HCT116 (cell line): ENCODE measurements around the gene CCDC9B. TPM values are rescaled to one million over a fixed set of nuclear protein-coding genes. Genes with fewer than 3 reads are reported as not detected.

Experiments
- ATAC-seq: fragments of 200-7000 bp; cut with Tn5 transposase; 2 replicates; pipeline ENCODE4 v1.9.1; 2020; ENCODE audit warnings: mild to moderate bottlenecking, moderate library complexity
- BruUV-seq: library from RNA; stranded (reverse); fragments of 400-500 nt; replicated peaks from 2 replicates; lab custom pipeline; 2021; lab: Mats Ljungman, UMichigan
- CTCF ChIA-PET: fragments of 300-600 bp; sonication (Branson Sonifier 250); formaldehyde crosslinking; loops from one replicate; lab custom pipeline; 2021; ENCODE audit warnings: antibody characterized with exemption; lab: Charles Lee
- POLR2A ChIA-PET: fragments of 300-600, 350-600 bp; sonication (Branson Sonifier 250); formaldehyde crosslinking; loops from one replicate; lab custom pipeline; 2021; ENCODE audit warnings: antibody characterized with exemption; lab: Charles Lee
- RAD21 ChIA-PET, 2 experiments: fragments of 300-600 bp; sonication (Branson Sonifier 250); formaldehyde crosslinking; loops; one replicate each; lab custom pipeline; 2023; ENCODE audit warnings: low total read pairs in 2 of 2; ENCODE audit not compliant: uncharacterized antibody in 2 of 2, unreplicated experiment in 2 of 2, low non-redundant PET in 1 of 2; lab: Charles Lee
- DNase-seq: peaks from one replicate; pipeline ENCODE4 v3.0.0-alpha.2; 2010; ENCODE audit warnings: low read depth, low spot score
- H2AFZ ChIP-seq: fragments of 200-600 bp; shearing (Covaris generic), sonication (generic); 2 replicates; pipeline ENCODE4 v1.6.1; 2017; ENCODE audit warnings: low read depth, mixed run types, mixed read lengths, antibody characterized with exemption, low read length; ENCODE audit not compliant: poor library complexity, severe bottlenecking
- H3K27ac ChIP-seq: 2 replicates; pipeline ENCODE4 v1.5.1; 2012; ENCODE audit warnings: low read depth, low read length
- H3K27me3 ChIP-seq: fragments of 200-600 bp; sonication (generic); 2 replicates; pipeline ENCODE4 v1.6.1; 2016; ENCODE audit warnings: mixed run types, low read length, mixed read lengths; ENCODE audit not compliant: insufficient read depth
- H3K36me3 ChIP-seq, 2 experiments: fragments of 200-500 bp in 1 of 2; fragments of 200-600 bp in 1 of 2; sonication (Bioruptor generic) in 1 of 2; sonication (generic) in 1 of 2; 2 replicates each; pipeline versions ENCODE4 v1.5.1 to v1.6.1; 2014 to 2016; ENCODE audit warnings: low read length in 2 of 2, inconsistent platforms in 1 of 2, mixed read lengths in 1 of 2, mixed run types in 1 of 2; ENCODE audit not compliant: insufficient read depth in 2 of 2, control insufficient read depth in 1 of 2
- H3K4me1 ChIP-seq, 2 experiments: fragments of 200-600 bp in 1 of 2; sonication (generic) in 1 of 2; 2 replicates each; pipeline versions ENCODE4 v1.5.1 to v1.6.1; 2012 to 2017; ENCODE audit warnings: low read length in 2 of 2, inconsistent platforms in 1 of 2, mild to moderate bottlenecking in 1 of 2, mixed read lengths in 1 of 2, mixed run types in 1 of 2, moderate library complexity in 1 of 2; ENCODE audit not compliant: insufficient read depth in 2 of 2, control insufficient read depth in 1 of 2
- H3K4me2 ChIP-seq: fragments of 200-600 bp; sonication (generic); 2 replicates; pipeline ENCODE4 v1.6.1; 2017; ENCODE audit warnings: mixed run types, low read length, mixed read lengths
- H3K4me3 ChIP-seq, 2 experiments: fragments of 200-600 bp in 1 of 2; sonication (generic) in 1 of 2; replicated peaks in 1 of 2; 2 replicates each; pipeline ENCODE4 v1.5.1; 2011 to 2016; ENCODE audit warnings: low read length in 2 of 2, control low read depth in 1 of 2, low read depth in 1 of 2, mild to moderate bottlenecking in 1 of 2, mixed read lengths in 1 of 2, mixed run types in 1 of 2
- H3K79me2 ChIP-seq: fragments of 200-600 bp; sonication (generic); 2 replicates; pipeline ENCODE4 v1.6.1; 2017; ENCODE audit warnings: mild to moderate bottlenecking, mixed run types, low read length, moderate library complexity, mixed read lengths; ENCODE audit not compliant: insufficient read depth
- H3K9ac ChIP-seq: fragments of 200-600 bp; sonication (generic); 2 replicates; pipeline ENCODE4 v1.6.1; 2016; ENCODE audit warnings: low read length, mixed read lengths
- H3K9me2 ChIP-seq: fragments of 200-600 bp; sonication (generic), shearing (Covaris generic); 2 replicates; pipeline ENCODE4 v1.6.1; 2017; ENCODE audit warnings: mixed run types, mild to moderate bottlenecking, moderate library complexity; ENCODE audit not compliant: insufficient read depth
- H3K9me3 ChIP-seq, 2 experiments: fragments of 200-500 bp in 1 of 2; fragments of 200-600 bp in 1 of 2; sonication (Bioruptor generic) in 1 of 2; sonication (generic) in 1 of 2; 2 replicates each; pipeline ENCODE4 v1.6.1; 2014 to 2017; ENCODE audit warnings: low read length in 2 of 2, mixed read lengths in 2 of 2, inconsistent platforms in 1 of 2, low read depth in 1 of 2, mild to moderate bottlenecking in 1 of 2, mixed run types in 1 of 2, moderate library complexity in 1 of 2; ENCODE audit not compliant: control insufficient read depth in 1 of 2, insufficient read depth in 1 of 2
- H4K20me1 ChIP-seq: fragments of 200-600 bp; sonication (generic), shearing (Covaris generic); 2 replicates; pipeline ENCODE4 v1.6.1; 2017; ENCODE audit warnings: mixed run types, mild to moderate bottlenecking, moderate library complexity; ENCODE audit not compliant: insufficient read depth
- CBX3 ChIP-seq: IDR thresholded peaks from 2 replicates; pipeline ENCODE4 v1.6.1; 2012; ENCODE audit warnings: low read depth
- MAX ChIP-seq: IDR thresholded peaks from 2 replicates; pipeline ENCODE4 v1.6.1; 2012
- REST ChIP-seq: IDR thresholded peaks from 2 replicates; pipeline ENCODE4 v1.6.1; 2012; ENCODE audit warnings: low read depth
- YY1 ChIP-seq: IDR thresholded peaks from 2 replicates; pipeline ENCODE4 v1.6.1; 2011; ENCODE audit warnings: low read length, low read depth, moderate library complexity, mild to moderate bottlenecking; ENCODE audit not compliant: insufficient replicate concordance; ENCODE audit errors: extremely low read depth
- ZFX ChIP-seq: fragments of 450-650 bp; IDR thresholded peaks from 2 replicates; pipeline ENCODE4 v1.6.1; 2017
- intact Hi-C: fragments of 100-400 bp; cut with micrococcal nuclease; formaldehyde crosslinking; loops from 2 replicates; pipeline ENCODE4 v1.10.0; 2022
- total RNA-seq: library from RNA; stranded (reverse); gene quantifications from one replicate; pipeline ENCODE4 v1.2.1, GENCODE V29; 2021; ENCODE audit not compliant: unreplicated experiment

CCDC9B gene
- total RNA-seq, 1 experiment from 2014 or later = 15.6 TPM

- no peak for TF ChIP-seq MAX
- no peak for TF ChIP-seq CBX3
- no peak for TF ChIP-seq YY1
- TF ChIP-seq ZFX = no peak; the same call in 1 of the 2 replicates
- no peak for TF ChIP-seq REST
- H3K4me1 ChIP-seq = peaks cover 41 to 67% of the 10 kb centered on the region in 2 experiments
- H3K4me2 ChIP-seq = peak overlapping the region; percentile 87
- ChIA-PET RAD21 (interaction anchor here (1.3 to 1.7 kb wide), 3 partner anchors 51 to 82 kb away, joined by 3 to 7 read pairs (median 4); no protein-coding TSS in a partner anchor), POLR2A (interaction anchor here (1.0 to 3.4 kb wide), 7 partner anchors 16 to 65 kb away, joined by 3 to 11 read pairs (median 3); partner anchors contain the start of genes DISP2, INAFM2 and IVD), CTCF (interaction anchor here (0.6 to 5.2 kb wide), 17 partner anchors 8 to 554 kb away, joined by 3 to 55 read pairs (median 3); partner anchors contain the start of genes INAFM2, IVD and VPS18)
- DNase-seq = no peak
- no peaks in the 10 kb centered on the region for H4K20me1 ChIP-seq
- H3K4me3 ChIP-seq = peak overlapping the region; percentile 57 to 60
- peaks cover 5% of the 10 kb centered on the region; the same call in 1 of the 2 replicates for H3K79me2 ChIP-seq
- peak; percentile 37 for ATAC-seq
- H3K36me3 ChIP-seq = peaks cover 0 to 7% of the 10 kb centered on the region in 2 experiments; a peak in 1 of 4 replicates
- intact Hi-C loops = loop anchor here (1.0 to 10.0 kb wide), 2 partner anchors 82 to 165 kb away; no protein-coding TSS in a partner anchor
- no peak overlapping the region for H2AFZ ChIP-seq
- no peaks in the 10 kb centered on the region for H3K9me2 ChIP-seq
- H3K27ac ChIP-seq = peak overlapping the region; percentile 92
- H3K27me3 ChIP-seq = no peaks in the 10 kb centered on the region
- peak overlapping the region; percentile 76 for H3K9ac ChIP-seq
- BruUV-seq = TSS peak; percentile 59
- no peaks in the 10 kb centered on the region for H3K9me3 ChIP-seq
These were observed 550 bp downstream of the CCDC9B start for GRCh38 chr15:40340038-40340739.
